ENCODE data around the gene ICE2. TPM values are rescaled to one million over a fixed set of nuclear protein-coding genes. Genes with fewer than 3 reads are reported as not detected.

ICE2 gene
- total and polyA plus RNA-seq, 3 experiments from 2014 or later, result 51.7 to 59.5 (median 57.5) TPM

GRCh38 chr15:60442031-60442650 is 36.8 kb downstream of the ICE2 start:
- Mint-ChIP-seq H3K4me1 (peaks cover 7 to 11% (median 8%) of the 10 kb centered on the region in 3 donors), H3K27me3 (no peaks in the 10 kb centered on the region), H3K36me3 (peaks cover 0 to 39% (median 7%) of the 10 kb centered on the region in 3 donors), H3K9me3 (no peaks in the 10 kb centered on the region), H3K27ac (peak overlapping the region in 1 of 8 donors; percentile 36), H3K4me3 (no peak overlapping the region)
- ChIA-PET POLR2A (no interaction called here), CTCF (interaction anchor here (1.7 kb wide), 1 partner anchor 151 kb away, joined by 3 read pairs; no protein-coding TSS in a partner anchor)
- Histone ChIP-seq H3K27me3 (ENCODE audit: insufficient read depth, low read length, poor library complexity, severe bottlenecking) (no peaks in the 10 kb centered on the region), H3K4me3 (ENCODE audit: low read length) (no peak overlapping the region), H3K36me3 (ENCODE audit: insufficient read depth, low read length) (no peaks in the 10 kb centered on the region), H3K4me1 (ENCODE audit: insufficient read depth, low read length) (no peaks in the 10 kb centered on the region), H3K9me3 (ENCODE audit: low read length) (no peaks in the 10 kb centered on the region), H3K27ac (ENCODE audit: low read depth, low read length) (no peak overlapping the region)
- no peak for DNase-seq

DNA sequence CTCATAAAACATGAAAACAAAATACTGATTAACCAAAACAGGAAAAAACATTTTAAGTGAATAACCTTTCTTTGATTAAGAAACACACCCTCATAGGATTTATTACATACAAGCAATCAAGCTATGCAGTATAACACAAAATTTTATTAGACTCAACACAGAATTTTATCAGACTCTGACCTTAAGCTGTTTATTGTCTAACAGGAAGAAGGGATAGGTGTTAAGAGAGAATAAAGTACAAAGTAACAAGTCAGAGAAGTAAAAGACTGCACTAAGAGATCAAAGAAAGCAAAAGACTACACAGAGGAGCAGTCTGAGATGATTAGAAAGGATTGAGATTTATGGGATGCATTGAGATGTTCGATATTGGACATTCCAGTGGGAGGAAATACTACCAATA is 37.6 kb downstream of the ICE2 start:
- peaks cover 7 to 11% (median 8%) of the 10 kb centered on the region in 3 donors for H3K4me1 Mint-ChIP-seq
- POLR2A ChIA-PET, result no interaction called here
- CTCF ChIA-PET, result interaction anchor here (1.1 to 1.7 kb wide), 3 partner anchors 38 to 152 kb away, joined by 3 to 4 read pairs (median 3); partner anchors contain the start of gene ICE2
- H3K27ac Mint-ChIP-seq, result peak overlapping the region in 4 of 8 donors; percentile 20 to 56 (median 48)
- H3K36me3 ChIP-seq (ENCODE audit: insufficient read depth, low read length), result no peaks in the 10 kb centered on the region
- no peaks in the 10 kb centered on the region for H3K4me1 ChIP-seq (ENCODE audit: insufficient read depth, low read length)
- no peak overlapping the region for H3K4me3 ChIP-seq (ENCODE audit: low read length)
- H3K36me3 Mint-ChIP-seq, result peaks cover 0 to 33% (median 7%) of the 10 kb centered on the region in 3 donors
- no peaks in the 10 kb centered on the region for H3K27me3 Mint-ChIP-seq
- H3K9me3 Mint-ChIP-seq, result no peaks in the 10 kb centered on the region
- no peak overlapping the region for H3K27ac ChIP-seq (ENCODE audit: low read depth, low read length)
- H3K9me3 ChIP-seq (ENCODE audit: low read length), result no peaks in the 10 kb centered on the region
- DNase-seq, result no peak
- no peaks in the 10 kb centered on the region for H3K27me3 ChIP-seq (ENCODE audit: insufficient read depth, low read length, poor library complexity, severe bottlenecking)
- no peak overlapping the region for H3K4me3 Mint-ChIP-seq

DNA sequence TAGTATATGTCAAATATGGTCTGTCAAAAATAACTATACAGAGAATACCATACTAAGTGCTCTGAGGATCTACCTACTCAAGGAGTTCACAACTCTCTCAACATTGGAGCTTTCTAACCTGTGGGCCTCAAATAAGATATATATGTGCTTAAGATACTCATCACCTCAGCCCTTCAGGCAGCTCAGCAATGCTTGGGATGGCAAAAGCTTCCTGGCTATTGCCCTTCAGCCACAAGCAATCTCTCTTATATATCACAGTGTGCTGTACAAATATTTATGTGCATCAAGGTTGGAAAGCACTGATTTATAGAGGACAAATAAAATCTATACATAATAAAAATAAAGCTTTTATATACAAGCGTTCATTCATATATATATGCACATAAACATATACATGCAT is 40.3 kb downstream of the ICE2 start:
- H3K36me3 ChIP-seq (ENCODE audit: insufficient read depth, low read length), result peaks cover 5% of the 10 kb centered on the region
- no peak overlapping the region for H3K4me3 ChIP-seq (ENCODE audit: low read length)
- no peaks in the 10 kb centered on the region for H3K9me3 ChIP-seq (ENCODE audit: low read length)
- no peaks in the 10 kb centered on the region for H3K4me1 ChIP-seq (ENCODE audit: insufficient read depth, low read length)
- Mint-ChIP-seq H3K4me1 (peaks cover 7 to 11% (median 8%) of the 10 kb centered on the region in 3 donors), H3K27ac (peak overlapping the region in 1 of 8 donors; percentile 17), H3K36me3 (peaks cover 0 to 48% (median 10%) of the 10 kb centered on the region in 3 donors), H3K27me3 (no peaks in the 10 kb centered on the region), H3K9me3 (no peaks in the 10 kb centered on the region), H3K4me3 (no peak overlapping the region)
- CTCF ChIA-PET, result interaction anchor here (1.2 kb wide), 1 partner anchor 9 kb away, joined by 3 read pairs; no protein-coding TSS in a partner anchor
- no peak for DNase-seq
- POLR2A ChIA-PET, result no interaction called here
- H3K27me3 ChIP-seq (ENCODE audit: insufficient read depth, low read length, poor library complexity, severe bottlenecking), result no peaks in the 10 kb centered on the region
- no peak overlapping the region for H3K27ac ChIP-seq (ENCODE audit: low read depth, low read length)

- no peaks in the 10 kb centered on the region for H3K9me3 Mint-ChIP-seq
- no peaks in the 10 kb centered on the region for H3K27me3 Mint-ChIP-seq
- no peaks in the 10 kb centered on the region for H3K27me3 ChIP-seq (ENCODE audit: insufficient read depth, low read length, poor library complexity, severe bottlenecking)
- no peak overlapping the region for H3K4me3 ChIP-seq (ENCODE audit: low read length)
- H3K27ac ChIP-seq (ENCODE audit: low read depth, low read length), result no peak overlapping the region
- no peak overlapping the region for H3K27ac Mint-ChIP-seq
- H3K4me1 ChIP-seq (ENCODE audit: insufficient read depth, low read length), result no peaks in the 10 kb centered on the region
- H3K9me3 ChIP-seq (ENCODE audit: low read length), result no peaks in the 10 kb centered on the region
- peaks cover 3 to 56% (median 14%) of the 10 kb centered on the region in 3 donors for H3K36me3 Mint-ChIP-seq
- no peak overlapping the region for H3K4me3 Mint-ChIP-seq
- H3K36me3 ChIP-seq (ENCODE audit: insufficient read depth, low read length), result no peaks in the 10 kb centered on the region
- H3K4me1 Mint-ChIP-seq, result peaks cover 0 to 3% (median 0%) of the 10 kb centered on the region in 3 donors
- DNase-seq, result no peak
- ChIA-PET CTCF (no interaction called here), POLR2A (no interaction called here)
Measured at GRCh38 chr15:60428935-60429334, 50.0 kb downstream of the ICE2 start.

- H3K27me3 Mint-ChIP-seq, result no peaks in the 10 kb centered on the region
- H3K27me3 ChIP-seq (ENCODE audit: insufficient read depth, low read length, poor library complexity, severe bottlenecking), result no peaks in the 10 kb centered on the region
- H3K4me1 ChIP-seq (ENCODE audit: insufficient read depth, low read length), result no peaks in the 10 kb centered on the region
- H3K36me3 Mint-ChIP-seq, result peaks cover 3 to 65% (median 19%) of the 10 kb centered on the region in 3 donors
- peaks cover 0 to 6% (median 0%) of the 10 kb centered on the region in 3 donors for H3K4me1 Mint-ChIP-seq
- H3K9me3 ChIP-seq (ENCODE audit: low read length), result no peaks in the 10 kb centered on the region
- no peaks in the 10 kb centered on the region for H3K9me3 Mint-ChIP-seq
- no peak overlapping the region for H3K4me3 Mint-ChIP-seq
- DNase-seq, result no peak
- H3K27ac Mint-ChIP-seq, result no peak overlapping the region
- H3K36me3 ChIP-seq (ENCODE audit: insufficient read depth, low read length), result no peaks in the 10 kb centered on the region
- no peak overlapping the region for H3K27ac ChIP-seq (ENCODE audit: low read depth, low read length)
- ChIA-PET CTCF (interaction anchor here (0.8 kb wide), 1 partner anchor 10 kb away, joined by 3 read pairs; no protein-coding TSS in a partner anchor), POLR2A (no interaction called here)
- H3K4me3 ChIP-seq (ENCODE audit: low read length), result no peak overlapping the region
Measured at GRCh38 chr15:60426870-60427508, 52.0 kb downstream of the ICE2 start.

- H3K27me3 ChIP-seq (ENCODE audit: insufficient read depth, low read length, poor library complexity, severe bottlenecking), result no peaks in the 10 kb centered on the region
- Mint-ChIP-seq H3K36me3 (peaks cover 1 to 56% (median 14%) of the 10 kb centered on the region in 3 donors), H3K27me3 (no peaks in the 10 kb centered on the region), H3K4me1 (peaks cover 0 to 6% (median 0%) of the 10 kb centered on the region in 3 donors), H3K27ac (peak overlapping the region in 1 of 8 donors; percentile 23), H3K9me3 (no peaks in the 10 kb centered on the region), H3K4me3 (no peak overlapping the region)
- H3K27ac ChIP-seq (ENCODE audit: low read depth, low read length), result no peak overlapping the region
- ChIA-PET CTCF (no interaction called here), POLR2A (no interaction called here)
- no peak for DNase-seq
- H3K9me3 ChIP-seq (ENCODE audit: low read length), result no peaks in the 10 kb centered on the region
- no peak overlapping the region for H3K4me3 ChIP-seq (ENCODE audit: low read length)
- no peaks in the 10 kb centered on the region for H3K36me3 ChIP-seq (ENCODE audit: insufficient read depth, low read length)
- H3K4me1 ChIP-seq (ENCODE audit: insufficient read depth, low read length), result no peaks in the 10 kb centered on the region
Measured at GRCh38 chr15:60425461-60425860, 53.5 kb downstream of the ICE2 start.

DNA sequence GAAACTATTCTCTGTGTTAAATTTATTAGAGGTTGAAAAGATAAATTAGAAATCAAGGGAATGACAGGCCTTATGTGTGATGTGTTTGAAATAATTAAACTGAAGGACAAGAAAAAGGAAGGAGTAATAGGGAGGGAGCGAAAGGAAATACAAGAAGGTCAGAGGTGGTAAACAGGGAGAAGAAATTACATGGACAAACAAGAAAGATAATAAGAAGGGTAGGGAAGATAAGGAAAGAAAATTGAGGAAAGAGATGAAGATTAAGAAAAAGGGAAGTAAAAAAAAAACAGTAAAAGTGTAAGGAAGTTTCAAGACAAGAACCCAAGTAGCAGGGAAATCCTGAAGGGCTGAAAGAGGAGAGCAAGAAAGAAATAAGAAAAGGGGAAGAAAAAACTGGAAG is 54.9 kb downstream of the ICE2 start:
- H3K4me3 ChIP-seq (ENCODE audit: low read length), result no peak overlapping the region
- POLR2A ChIA-PET, result no interaction called here

GRCh38 chr15:60423537-60423936 is 55.4 kb downstream of the ICE2 start:
- Mint-ChIP-seq H3K36me3 (peaks cover 0 to 49% (median 14%) of the 10 kb centered on the region in 3 donors), H3K4me1 (peaks cover 0 to 6% (median 0%) of the 10 kb centered on the region in 3 donors), H3K9me3 (no peaks in the 10 kb centered on the region), H3K27me3 (no peaks in the 10 kb centered on the region), H3K4me3 (no peak overlapping the region), H3K27ac (peak overlapping the region in 4 of 8 donors; percentile 39 to 58 (median 50))
- POLR2A ChIA-PET, result no interaction called here
- Histone ChIP-seq H3K36me3 (ENCODE audit: insufficient read depth, low read length) (no peaks in the 10 kb centered on the region), H3K27me3 (ENCODE audit: insufficient read depth, low read length, poor library complexity, severe bottlenecking) (no peaks in the 10 kb centered on the region), H3K27ac (ENCODE audit: low read depth, low read length) (no peak overlapping the region), H3K4me1 (ENCODE audit: insufficient read depth, low read length) (no peaks in the 10 kb centered on the region), H3K9me3 (ENCODE audit: low read length) (no peaks in the 10 kb centered on the region), H3K4me3 (ENCODE audit: low read length) (no peak overlapping the region)
- CTCF ChIA-PET, result no interaction called here
- DNase-seq, result no peak

More for the DNA sequence above, 54.9 kb downstream of the ICE2 start:
- Histone ChIP-seq H3K27ac (ENCODE audit: low read depth, low read length) (no peak overlapping the region), H3K36me3 (ENCODE audit: insufficient read depth, low read length) (no peaks in the 10 kb centered on the region), H3K4me1 (ENCODE audit: insufficient read depth, low read length) (no peaks in the 10 kb centered on the region), H3K9me3 (ENCODE audit: low read length) (no peaks in the 10 kb centered on the region), H3K27me3 (ENCODE audit: insufficient read depth, low read length, poor library complexity, severe bottlenecking) (no peaks in the 10 kb centered on the region)
- H3K9me3 Mint-ChIP-seq, result no peaks in the 10 kb centered on the region
- no peaks in the 10 kb centered on the region for H3K27me3 Mint-ChIP-seq
- no peak for DNase-seq
- peaks cover 0 to 6% (median 0%) of the 10 kb centered on the region in 3 donors for H3K4me1 Mint-ChIP-seq
- peak overlapping the region in 6 of 8 donors; percentile 9 to 57 (median 32) for H3K27ac Mint-ChIP-seq
- H3K36me3 Mint-ChIP-seq, result peaks cover 0 to 50% (median 14%) of the 10 kb centered on the region in 3 donors
- CTCF ChIA-PET, result no interaction called here
- no peak overlapping the region for H3K4me3 Mint-ChIP-seq
